IPS DF 6.9 (cell line): ENCODE results near the gene TENT5C.

Experiments
- DNase-seq: peaks from one replicate; pipeline ENCODE4 v3.0.0-alpha.2; 2013; ENCODE audit warnings: low read depth, low spot score
- H3K27ac ChIP-seq: one replicate; pipeline ENCODE4 v1.5.1; 2013; ENCODE audit warnings: low read length, control low read depth
- H3K27me3 ChIP-seq: 2 replicates; pipeline ENCODE4 v1.6.1; 2013; ENCODE audit warnings: mild to moderate bottlenecking, low read length; ENCODE audit not compliant: control insufficient read depth, insufficient read depth
- H3K36me3 ChIP-seq: 2 replicates; pipeline ENCODE4 v1.6.1; 2013; ENCODE audit warnings: low read length; ENCODE audit not compliant: control insufficient read depth, insufficient read depth
- H3K4me1 ChIP-seq: 2 replicates; pipeline ENCODE4 v1.6.1; 2013; ENCODE audit warnings: low read length; ENCODE audit not compliant: control insufficient read depth, insufficient read depth
- H3K4me3 ChIP-seq: 2 replicates; pipeline ENCODE4 v1.5.1; 2013; ENCODE audit warnings: mild to moderate bottlenecking, low read length
- H3K9me3 ChIP-seq: 2 replicates; pipeline ENCODE4 v1.6.1; 2013; ENCODE audit warnings: low read length, inconsistent platforms; ENCODE audit not compliant: control insufficient read depth, insufficient read depth
- WGBS: extraction: QIAGEN DNeasy Blood & Tissue Kit; methylation state at CpG from one replicate; pipeline ENCODE4 v1.1.7; 2013; ENCODE audit warnings: mixed read lengths, missing lambda C conversion rate; ENCODE audit not compliant: insufficient read length, insufficient coverage; 5-methylcytosine and 5-hydroxymethylcytosine counted together

Gene TENT5C

GRCh38 chr1:117605164-117605773, 579 bp upstream of the TENT5C start:
- Histone ChIP-seq H3K9me3 (no peaks in the 10 kb centered on the region), H3K4me3 (peak overlapping the region; percentile 60; the same call in 1 of the 2 replicates), H3K27ac (no peak overlapping the region), H3K27me3 (peaks cover 7% of the 10 kb centered on the region; the same call in 1 of the 2 replicates), H3K4me1 (no peaks in the 10 kb centered on the region), H3K36me3 (no peaks in the 10 kb centered on the region)
- DNase-seq = no peak
- WGBS = no CpG with 5 or more reads among the region's 29 CpGs

GRCh38 chr1:117606649-117607430, 992 bp downstream of the TENT5C start:
- H3K4me3 ChIP-seq = peak overlapping the region; percentile 39; the same call in 1 of the 2 replicates
- no CpG with 5 or more reads among the region's 37 CpGs for WGBS
- no peak overlapping the region for H3K27ac ChIP-seq
- no peaks in the 10 kb centered on the region for H3K9me3 ChIP-seq
- peaks cover 7% of the 10 kb centered on the region; the same call in 1 of the 2 replicates for H3K27me3 ChIP-seq
- no peaks in the 10 kb centered on the region for H3K4me1 ChIP-seq
- H3K36me3 ChIP-seq = no peaks in the 10 kb centered on the region
- DNase-seq = no peak

DNA sequence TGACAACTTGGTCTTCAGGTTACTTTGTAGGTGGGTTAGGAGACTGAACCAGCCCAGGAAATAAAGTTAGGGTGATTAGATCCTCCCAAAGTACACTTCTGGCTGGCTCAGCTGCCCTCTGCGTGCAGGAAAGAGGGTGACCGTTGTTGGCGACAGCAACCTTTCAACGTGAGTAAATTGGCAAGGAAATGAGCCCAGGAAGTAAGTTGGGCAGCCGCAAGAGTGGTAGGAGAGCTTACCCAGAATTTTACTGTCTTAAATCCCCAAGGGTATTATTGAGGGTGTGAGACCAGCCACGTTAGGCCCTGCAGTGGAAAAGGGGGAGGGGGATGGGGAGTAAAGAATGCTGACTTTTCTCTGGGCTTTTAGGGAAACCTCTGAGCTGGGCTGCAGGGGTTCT, 1.6 kb downstream of the TENT5C start:
- Histone ChIP-seq H3K4me1 (no peaks in the 10 kb centered on the region), H3K27me3 (peaks cover 7% of the 10 kb centered on the region; the same call in 1 of the 2 replicates), H3K36me3 (no peaks in the 10 kb centered on the region), H3K9me3 (no peaks in the 10 kb centered on the region), H3K4me3 (no peak overlapping the region), H3K27ac (no peak overlapping the region)
- DNase-seq = no peak
- WGBS = no CpG with 5 or more reads among the region's 6 CpGs

DNA sequence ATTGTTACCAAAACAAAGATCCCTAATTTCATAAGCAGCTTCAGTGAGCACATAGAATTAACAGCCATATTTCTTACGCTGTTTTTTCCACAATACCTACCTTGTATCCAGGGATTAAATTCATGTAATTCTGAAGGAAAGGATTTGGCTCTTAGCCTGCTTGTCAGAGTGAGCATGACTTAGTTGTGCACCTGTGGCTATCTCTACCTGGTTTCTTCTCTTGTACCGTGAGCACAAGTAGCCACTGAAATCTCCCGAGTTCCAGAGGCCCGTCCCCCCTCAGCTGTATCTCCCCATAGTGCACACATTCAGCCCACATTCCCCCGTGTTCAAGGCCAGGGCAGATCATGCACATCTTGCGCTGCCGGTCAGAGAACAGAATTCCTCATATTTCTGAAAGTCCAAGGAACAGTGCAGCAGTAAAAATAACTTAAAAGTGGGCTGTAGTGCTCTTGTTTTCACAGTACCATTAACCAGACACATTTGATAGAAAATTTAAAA, 2.3 kb downstream of the TENT5C start:
- Histone ChIP-seq H3K27ac (no peak overlapping the region), H3K36me3 (no peaks in the 10 kb centered on the region), H3K4me3 (no peak overlapping the region), H3K4me1 (no peaks in the 10 kb centered on the region), H3K9me3 (no peaks in the 10 kb centered on the region), H3K27me3 (peaks cover 7% of the 10 kb centered on the region; the same call in 1 of the 2 replicates)
- no CpG with 5 or more reads among the region's 7 CpGs for WGBS
- no peak for DNase-seq

- Histone ChIP-seq H3K4me3 (no peak overlapping the region), H3K27me3 (peaks cover 7% of the 10 kb centered on the region; the same call in 1 of the 2 replicates), H3K9me3 (no peaks in the 10 kb centered on the region), H3K4me1 (no peaks in the 10 kb centered on the region), H3K36me3 (no peaks in the 10 kb centered on the region), H3K27ac (no peak overlapping the region)
- no peak for DNase-seq
- WGBS = no CpG with 5 or more reads among the region's 1 CpG
Observed at GRCh38 chr1:117608758-117609157, 2.9 kb downstream of the TENT5C start.

GRCh38 chr1:117609471-117609911, 3.6 kb downstream of the TENT5C start:
- H3K27ac ChIP-seq = no peak overlapping the region
- H3K27me3 ChIP-seq = peaks cover 7% of the 10 kb centered on the region; the same call in 1 of the 2 replicates
- no peaks in the 10 kb centered on the region for H3K4me1 ChIP-seq
- no peak overlapping the region for H3K4me3 ChIP-seq
- WGBS = no CpG with 5 or more reads among the region's 12 CpGs
- no peaks in the 10 kb centered on the region for H3K36me3 ChIP-seq
- H3K9me3 ChIP-seq = no peaks in the 10 kb centered on the region
- DNase-seq = no peak

DNA sequence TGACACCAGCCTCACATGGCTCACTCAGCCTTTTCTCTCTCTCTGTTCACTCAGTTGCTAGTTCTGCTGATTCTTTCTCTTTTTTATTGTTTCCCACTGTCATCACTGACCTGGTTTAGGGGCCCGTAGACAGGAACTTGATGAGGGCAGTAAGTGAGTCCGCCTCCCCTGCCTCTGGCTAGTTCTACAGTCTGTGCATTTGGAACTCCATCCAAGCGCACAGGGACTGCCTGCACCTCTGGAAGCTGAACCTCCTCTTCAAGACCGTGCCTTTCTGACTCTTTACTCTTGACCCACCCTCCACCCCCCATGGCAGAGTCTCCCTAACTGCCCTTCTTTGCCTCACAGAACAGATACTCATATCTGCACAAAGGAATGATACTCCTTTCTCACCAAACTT, 4.2 kb downstream of the TENT5C start:
- peaks cover 7% of the 10 kb centered on the region; the same call in 1 of the 2 replicates for H3K27me3 ChIP-seq
- H3K9me3 ChIP-seq = no peaks in the 10 kb centered on the region
- H3K36me3 ChIP-seq = no peaks in the 10 kb centered on the region
- WGBS = no CpG with 5 or more reads among the region's 4 CpGs
- no peak overlapping the region for H3K27ac ChIP-seq
- H3K4me1 ChIP-seq = no peaks in the 10 kb centered on the region
- no peak overlapping the region for H3K4me3 ChIP-seq
- no peak for DNase-seq

DNA sequence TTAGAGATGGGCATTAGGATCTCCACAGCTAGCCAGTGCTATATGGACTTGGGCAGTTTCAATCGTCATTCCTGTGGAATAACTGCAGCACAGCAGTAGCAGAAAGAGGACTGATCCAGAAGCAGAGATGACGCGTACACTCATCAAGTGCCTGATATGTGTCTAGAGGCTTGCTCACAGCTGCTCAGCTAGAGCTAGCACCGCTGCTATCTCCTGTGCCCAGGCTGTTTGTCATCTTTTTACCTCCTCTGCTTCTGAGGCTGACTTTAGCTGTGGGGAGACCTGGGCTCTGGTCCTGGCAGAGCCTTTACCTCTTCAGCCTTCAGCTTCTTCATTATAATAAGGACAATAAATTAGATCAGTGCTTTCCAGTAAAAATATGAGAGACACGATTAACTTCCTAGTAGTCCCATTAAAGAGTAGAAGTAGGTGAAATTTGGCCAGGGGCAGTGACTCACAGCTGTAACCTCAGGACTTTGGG, 5.3 kb downstream of the TENT5C start:
- no peak for DNase-seq
- WGBS = no CpG with 5 or more reads among the region's 5 CpGs
- Histone ChIP-seq H3K27me3 (peaks cover 7% of the 10 kb centered on the region; the same call in 1 of the 2 replicates), H3K27ac (no peak overlapping the region), H3K4me1 (no peaks in the 10 kb centered on the region), H3K9me3 (no peaks in the 10 kb centered on the region), H3K4me3 (no peak overlapping the region), H3K36me3 (no peaks in the 10 kb centered on the region)

- no CpG with 5 or more reads among the region's 3 CpGs for WGBS
- no peaks in the 10 kb centered on the region for H3K9me3 ChIP-seq
- no peak for DNase-seq
- H3K36me3 ChIP-seq = no peaks in the 10 kb centered on the region
- no peak overlapping the region for H3K27ac ChIP-seq
- H3K27me3 ChIP-seq = peaks cover 4% of the 10 kb centered on the region; the same call in 1 of the 2 replicates
- no peak overlapping the region for H3K4me3 ChIP-seq
- no peaks in the 10 kb centered on the region for H3K4me1 ChIP-seq
Observed at GRCh38 chr1:117611894-117612483, 6.1 kb downstream of the TENT5C start.

DNA sequence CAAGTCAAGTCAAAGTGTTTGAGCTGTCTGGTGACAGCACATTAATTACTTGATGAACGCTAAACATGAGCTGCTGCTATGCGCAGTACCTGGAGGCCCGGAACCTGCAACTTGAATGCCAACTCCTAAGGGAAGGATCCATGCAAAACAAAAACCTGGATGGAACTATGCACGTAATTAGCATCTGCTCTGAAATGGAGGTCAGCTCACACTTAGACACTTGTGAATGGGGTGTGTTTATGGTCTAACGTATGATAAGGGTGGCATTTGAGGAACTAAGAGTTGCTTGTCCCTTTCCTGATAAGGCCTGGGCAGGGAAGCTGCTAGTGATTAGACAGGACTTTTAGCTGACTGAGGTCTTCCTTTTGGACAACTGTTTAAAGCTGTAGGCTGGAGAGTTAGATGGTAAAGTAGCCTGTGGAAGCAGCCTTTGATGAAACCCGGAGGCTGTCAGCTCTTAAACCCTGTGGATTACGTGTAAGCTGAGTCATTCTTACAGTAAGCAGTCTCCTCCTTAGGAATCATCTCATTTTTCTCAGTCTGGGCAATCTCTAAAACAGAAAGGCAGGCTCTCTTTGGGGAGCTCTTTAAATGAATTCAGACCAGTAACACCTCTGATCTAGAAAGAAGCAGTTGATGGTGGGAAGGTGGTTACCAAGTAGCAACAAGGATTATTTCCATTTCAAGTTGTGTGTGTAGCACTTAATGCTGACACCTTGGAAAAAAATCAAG, 6.8 kb downstream of the TENT5C start:
- no peaks in the 10 kb centered on the region for H3K36me3 ChIP-seq
- no peak overlapping the region for H3K4me3 ChIP-seq
- no CpG with 5 or more reads among the region's 7 CpGs for WGBS
- DNase-seq = no peak
- no peaks in the 10 kb centered on the region for H3K4me1 ChIP-seq
- H3K9me3 ChIP-seq = no peaks in the 10 kb centered on the region
- no peak overlapping the region for H3K27ac ChIP-seq
- no peaks in the 10 kb centered on the region; the same call in 1 of the 2 replicates for H3K27me3 ChIP-seq
